Fibroblast of peridontal ligament (primary cell): ENCODE data around the gene IL36G.

ENCODE experiments used
- DNase-seq: peaks from one replicate; pipeline ENCODE4 v3.0.0-alpha.2; 2010; ENCODE audit errors: extremely low read depth

The IL36G gene

DNA sequence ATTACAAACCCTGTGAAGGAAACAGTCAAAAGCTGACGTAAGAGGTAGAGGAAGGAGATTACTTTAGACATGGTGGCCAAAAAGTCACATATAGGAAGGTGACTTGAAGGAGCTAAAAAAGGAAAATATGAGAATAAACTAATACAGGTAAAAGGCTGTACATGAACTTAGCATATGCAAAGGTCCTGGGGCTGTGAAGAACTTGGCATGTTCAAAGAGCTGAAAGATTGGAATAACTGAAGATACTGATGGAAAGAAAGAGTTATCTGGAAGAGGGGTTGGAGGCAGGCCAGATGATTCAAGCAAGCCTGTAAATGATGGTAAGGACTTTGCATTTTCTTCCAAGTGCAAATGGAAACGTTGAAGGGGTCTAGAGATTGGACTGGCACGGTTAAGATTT, 40.7 kb downstream of the IL36G start:
- no peak for DNase-seq

- DNase-seq: no peak
These were observed 43.5 kb downstream of the IL36G start for GRCh38 chr2:113021312-113021711.

DNA sequence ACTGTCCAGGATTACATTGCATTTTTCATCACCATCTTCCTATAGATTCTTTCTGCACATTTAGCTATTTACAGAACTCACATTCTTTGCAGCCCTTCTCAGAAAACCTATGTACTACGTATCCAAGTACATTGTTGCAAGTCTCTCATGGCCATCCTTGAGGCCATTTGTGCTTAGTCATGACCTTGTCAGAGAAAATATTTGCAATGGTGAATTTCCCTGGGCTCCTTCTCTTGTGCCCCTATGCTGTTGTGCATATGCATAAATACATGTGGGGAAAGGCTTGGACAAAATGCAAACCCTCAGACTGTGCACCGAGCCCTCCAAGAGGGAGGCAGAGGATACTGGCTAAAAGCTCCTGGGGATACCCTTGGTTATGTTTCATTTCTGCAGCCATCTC, 47.0 kb downstream of the IL36G start:
- DNase-seq: no peak

- no peak for DNase-seq
These were observed 47.9 kb downstream of the IL36G start for GRCh38 chr2:113025737-113026136.

DNA sequence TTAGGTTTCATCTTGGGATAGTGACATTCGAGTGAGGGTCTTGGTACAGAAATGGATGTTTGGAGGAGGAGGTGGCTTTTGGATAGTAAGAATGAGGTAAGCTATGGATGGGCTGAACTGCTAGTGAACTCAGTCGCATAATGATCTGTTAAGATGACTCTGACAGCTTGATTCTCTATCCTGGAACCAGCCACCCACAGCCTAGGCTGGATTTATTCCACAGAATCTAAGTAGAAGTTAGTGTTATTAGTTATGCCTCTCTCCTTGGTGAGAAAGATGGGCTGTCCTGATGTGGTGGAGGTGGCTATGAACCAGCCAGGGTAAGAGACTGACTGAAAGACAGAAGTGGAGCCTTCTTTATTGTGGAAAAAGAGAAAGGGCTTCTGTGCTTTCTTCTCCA, 49.9 kb downstream of the IL36G start:
- no peak for DNase-seq

GRCh38 chr2:113028112-113028511, 50.3 kb downstream of the IL36G start:
- DNase-seq: no peak

DNA sequence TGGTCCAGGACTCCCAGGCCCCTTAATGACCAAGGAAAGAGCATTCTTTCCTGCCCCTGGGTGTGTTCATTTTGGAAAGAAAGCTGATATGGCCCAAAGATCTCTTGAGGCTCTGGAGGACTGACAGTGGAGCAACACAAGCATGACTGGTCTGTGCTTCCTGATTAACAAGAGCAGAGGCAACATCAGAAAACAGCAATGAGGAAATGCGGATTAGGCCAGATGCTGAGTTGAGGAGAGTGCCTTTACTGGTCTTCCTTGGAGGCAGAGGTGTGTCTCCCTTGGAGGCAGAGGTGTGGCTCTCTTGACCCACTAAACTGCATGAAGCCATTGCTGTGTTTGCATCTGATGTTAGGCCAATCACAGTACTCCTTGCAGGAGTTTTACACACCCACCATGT, 54.9 kb downstream of the IL36G start:
- DNase-seq: no peak

DNA sequence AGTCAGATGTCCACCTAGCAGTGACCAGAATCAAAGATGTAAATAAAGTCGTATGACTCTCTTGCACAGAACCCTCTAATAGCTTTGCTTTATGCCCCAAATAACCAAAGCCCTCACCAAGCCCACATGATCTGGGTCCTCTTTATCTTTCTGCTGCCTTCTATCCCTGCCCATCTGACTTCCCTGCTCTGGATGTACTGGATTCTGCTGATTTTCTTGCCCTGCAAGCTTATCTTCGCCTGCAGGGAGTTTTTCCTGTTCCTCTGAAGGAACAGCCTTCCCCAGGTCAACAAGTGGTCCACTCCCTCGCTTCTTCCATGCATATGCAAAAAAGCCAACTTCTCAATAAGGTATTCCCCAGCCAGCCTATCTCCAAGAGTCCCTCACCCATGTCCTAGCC, 56.2 kb downstream of the IL36G start:
- DNase-seq: no peak
